ENCODE data around the gene GALNT16. TPM values are rescaled to one million over a fixed set of nuclear protein-coding genes. Genes with fewer than 3 reads are reported as not detected.
"Not testable (repeated sequence)": the region's sequence is repeated elsewhere in the genome, so short reads cannot be mapped to it uniquely, and the experiment has no call there.

The GALNT16 gene
- total RNA-seq, 2 donors from 2014 or later = 0.05 TPM; not detected in 1

DNA sequence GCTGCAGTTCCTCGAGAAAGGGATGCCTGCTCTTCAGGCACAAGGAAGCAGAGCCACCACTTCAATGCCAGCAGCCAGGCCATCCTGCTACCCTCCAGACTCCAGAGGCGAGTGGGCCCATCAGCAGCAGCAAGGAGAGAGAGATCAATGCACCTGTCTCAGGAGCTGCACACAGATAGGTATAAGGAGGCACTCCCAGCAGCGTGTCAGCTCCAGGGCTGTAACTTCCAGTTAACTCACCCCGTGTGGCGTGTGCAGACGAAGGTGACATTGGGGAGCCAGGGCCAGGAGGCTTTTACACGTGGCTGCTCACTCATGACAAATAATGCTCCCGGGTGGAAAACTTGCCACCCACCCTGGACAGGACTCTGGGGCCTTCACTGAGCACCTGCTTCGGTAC lies 24.2 kb downstream of the GALNT16 start:
- Mint-ChIP-seq H3K4me1 (ENCODE audit: low read depth in 2 of 2) (no peaks in the 10 kb centered on the region), H3K27me3 (peaks cover 16 to 21% of the 10 kb centered on the region in 2 donors), H3K9me3 (no peaks in the 10 kb centered on the region), H3K4me3 (no peak overlapping the region), H3K36me3 (no peaks in the 10 kb centered on the region), H3K27ac (no peak overlapping the region)
- DNase-seq (ENCODE audit: low spot score) (no peak), ATAC-seq (no peak)

GRCh38 chr14:69285661-69286255 lies 25.8 kb downstream of the GALNT16 start:
- Mint-ChIP-seq H3K27ac (no peak overlapping the region), H3K27me3 (peaks cover 8 to 13% of the 10 kb centered on the region in 2 donors), H3K36me3 (no peaks in the 10 kb centered on the region), H3K9me3 (no peaks in the 10 kb centered on the region), H3K4me3 (no peak overlapping the region), H3K4me1 (ENCODE audit: low read depth in 2 of 2) (no peaks in the 10 kb centered on the region)
- ATAC-seq (no peak), DNase-seq (ENCODE audit: low spot score) (no peak)

DNA sequence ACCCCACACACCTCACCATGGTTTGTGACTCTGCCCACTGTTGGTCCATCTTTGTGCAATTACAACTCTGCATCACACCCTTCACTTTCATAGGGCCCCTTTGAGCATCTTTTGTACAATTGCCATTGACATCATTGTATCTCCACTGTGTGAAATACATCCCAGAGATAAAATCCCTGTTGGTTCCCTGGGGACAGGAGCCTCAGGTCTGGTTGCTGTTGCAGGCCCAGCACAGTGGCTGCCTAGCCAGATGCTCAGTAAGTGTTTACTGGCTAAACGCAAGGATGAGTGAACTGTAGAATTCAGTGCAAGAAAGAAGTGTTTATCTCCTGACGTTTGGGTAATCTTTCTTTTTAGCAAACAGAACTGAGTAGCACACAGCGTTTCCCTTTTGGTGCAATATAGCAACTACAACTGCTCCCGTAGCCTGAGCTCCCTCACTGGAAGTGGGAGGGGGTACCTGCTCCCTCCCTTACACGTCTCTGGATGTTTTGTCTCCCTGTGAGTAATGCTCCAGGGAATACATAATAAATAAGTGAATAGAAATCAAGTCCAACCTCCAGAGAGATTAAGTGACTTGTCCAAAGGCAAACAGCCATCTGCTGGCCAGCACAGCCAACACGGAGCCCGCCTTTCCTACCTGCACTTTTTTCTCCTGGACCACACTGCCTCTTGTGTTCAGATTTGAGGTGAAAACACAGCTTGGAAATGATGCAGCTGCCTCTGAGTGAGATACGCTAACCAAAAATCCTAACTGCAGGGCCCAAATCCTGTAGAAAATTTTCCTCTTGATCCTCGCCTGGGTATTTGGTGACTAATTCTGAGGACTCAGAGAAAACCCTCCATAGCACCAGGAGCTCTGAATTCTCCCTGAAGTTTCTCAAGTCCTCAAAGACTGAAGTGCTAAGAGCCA lies 27.4 kb downstream of the GALNT16 start:
- H3K27ac Mint-ChIP-seq = no peak overlapping the region
- ATAC-seq (no peak), DNase-seq (ENCODE audit: low spot score) (no peak)
- no peak overlapping the region for H3K4me3 Mint-ChIP-seq
- H3K9me3 Mint-ChIP-seq = no peaks in the 10 kb centered on the region
- H3K36me3 Mint-ChIP-seq = no peaks in the 10 kb centered on the region
- H3K27me3 Mint-ChIP-seq = peaks cover 6 to 9% of the 10 kb centered on the region in 2 donors
- no peaks in the 10 kb centered on the region for H3K4me1 Mint-ChIP-seq (ENCODE audit: low read depth in 2 of 2)

DNA sequence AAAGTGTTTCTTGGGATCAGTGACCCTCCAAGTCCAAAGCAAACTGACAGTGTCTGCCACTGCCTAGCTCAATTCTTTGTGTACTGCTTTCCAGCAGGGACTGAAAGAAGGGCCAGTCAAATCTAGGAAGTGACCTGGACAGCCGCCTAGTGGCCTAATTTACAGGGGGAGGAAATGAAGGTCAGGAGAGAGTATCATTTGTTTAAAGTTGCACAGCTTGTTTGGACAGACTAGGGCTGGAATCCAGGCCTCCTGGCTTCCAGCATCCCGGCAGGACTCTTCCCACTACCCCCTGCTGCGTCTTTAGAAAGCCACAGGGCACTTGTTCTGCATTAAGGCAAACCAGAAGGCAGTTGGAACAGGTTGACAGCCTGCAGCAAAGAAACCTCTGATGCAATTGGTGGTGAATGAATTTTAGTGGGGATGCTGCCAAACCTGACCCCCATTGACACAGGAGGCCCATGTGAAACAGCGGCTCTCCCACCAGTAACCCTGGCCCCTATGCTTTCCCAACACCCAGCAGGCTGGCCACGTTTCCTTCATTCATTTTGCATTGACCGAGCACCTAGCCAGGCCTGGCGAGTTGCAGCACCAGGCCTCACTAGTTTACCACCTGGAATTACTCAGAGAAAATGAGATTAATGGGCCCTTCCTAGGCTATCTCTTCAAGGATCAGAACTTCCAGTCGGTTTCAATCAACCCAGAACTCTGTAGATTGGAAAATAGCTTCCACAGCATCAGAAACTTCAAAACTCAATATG lies 28.2 kb downstream of the GALNT16 start:
- H3K36me3 Mint-ChIP-seq = no peaks in the 10 kb centered on the region

DNA sequence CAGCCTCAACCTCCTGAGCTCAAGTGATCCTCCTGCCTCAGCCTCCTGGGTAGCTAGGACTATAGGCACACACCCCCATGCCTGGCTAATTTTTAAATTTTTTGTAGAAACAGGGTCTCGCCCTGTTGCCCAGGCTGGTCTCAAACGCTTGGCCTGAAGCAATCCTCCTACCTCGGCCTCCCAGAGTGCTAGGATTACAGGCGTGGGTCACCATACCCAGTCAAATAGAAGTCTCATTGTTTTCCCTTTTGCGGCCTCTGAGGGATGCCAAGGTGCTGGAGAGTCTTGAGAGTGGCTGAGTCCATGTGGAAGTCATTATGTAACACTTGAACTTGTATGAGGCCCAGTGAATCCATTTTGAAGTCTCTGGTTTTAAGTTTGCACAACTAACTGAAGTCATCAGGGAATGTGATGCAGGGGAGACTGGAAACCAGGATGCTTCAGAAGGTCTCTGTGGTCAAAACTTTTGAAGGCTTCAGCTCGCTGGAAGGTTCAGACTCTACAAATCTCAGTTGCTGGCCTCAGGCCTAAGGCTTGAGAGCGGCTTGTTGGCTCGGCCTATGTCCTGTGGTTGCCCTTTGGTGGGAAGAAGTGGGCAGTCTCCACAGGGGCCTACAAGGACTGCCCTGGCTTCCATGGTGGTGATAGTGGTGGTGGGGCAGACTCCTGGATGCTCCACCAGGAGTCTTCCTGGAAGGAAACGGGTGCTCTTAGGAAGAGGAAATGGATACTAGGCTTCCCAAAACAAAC lies 29.2 kb downstream of the GALNT16 start:
- ATAC-seq (no peak), DNase-seq (ENCODE audit: low spot score) (no peak)
- H3K27me3 Mint-ChIP-seq = peaks cover 0 to 6% of the 10 kb centered on the region in 2 donors
- H3K4me1 Mint-ChIP-seq (ENCODE audit: low read depth in 2 of 2) = no peaks in the 10 kb centered on the region
- no peaks in the 10 kb centered on the region for H3K9me3 Mint-ChIP-seq
- H3K4me3 Mint-ChIP-seq = no peak overlapping the region
- no peaks in the 10 kb centered on the region for H3K36me3 Mint-ChIP-seq
- H3K27ac Mint-ChIP-seq = no peak overlapping the region

More for the DNA sequence above, 28.2 kb downstream of the GALNT16 start:
- H3K27ac Mint-ChIP-seq = no peak overlapping the region
- no peak for ATAC-seq
- peaks cover under 1 to 6% of the 10 kb centered on the region in 2 donors for H3K27me3 Mint-ChIP-seq
- H3K4me1 Mint-ChIP-seq (ENCODE audit: low read depth in 2 of 2) = no peaks in the 10 kb centered on the region
- no peaks in the 10 kb centered on the region for H3K9me3 Mint-ChIP-seq
- no peak overlapping the region for H3K4me3 Mint-ChIP-seq
- DNase-seq (ENCODE audit: low spot score) = no peak

DNA sequence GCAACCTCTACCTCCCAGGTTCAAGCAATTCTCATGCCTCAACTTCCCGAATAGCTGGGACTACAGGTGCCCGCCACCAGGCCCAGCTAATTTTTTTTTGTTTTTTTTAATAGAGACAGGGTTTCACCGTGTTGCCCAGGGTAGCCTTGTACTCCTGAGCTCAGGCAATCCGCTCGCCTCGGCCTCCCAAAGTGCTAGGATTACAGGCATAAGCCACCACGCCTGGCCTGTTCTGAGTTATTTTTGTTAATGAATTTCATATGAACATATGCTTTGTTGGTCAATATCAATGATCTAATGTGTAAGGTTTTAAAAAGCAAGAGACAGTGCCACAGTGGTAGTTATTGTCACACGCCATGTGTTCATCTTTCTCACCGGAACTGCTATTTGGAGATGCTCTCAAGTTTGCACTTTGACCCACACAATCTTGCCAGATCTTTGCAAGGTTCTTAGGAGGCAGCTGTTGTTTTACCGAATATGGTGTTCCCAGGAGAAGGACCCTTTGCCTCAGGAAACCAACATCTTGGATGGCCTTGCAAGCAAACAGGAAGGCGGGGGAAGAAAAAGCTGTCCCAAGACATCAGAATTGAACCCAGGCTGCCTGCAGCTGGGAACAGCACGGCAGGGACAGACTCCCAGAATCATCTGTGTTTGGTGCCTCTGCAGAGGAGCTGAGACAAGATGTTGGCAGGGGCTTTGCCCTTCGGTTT lies 30.0 kb downstream of the GALNT16 start:
- DNase-seq (ENCODE audit: low spot score) (no peak), ATAC-seq (no peak)
- Mint-ChIP-seq H3K36me3 (no peaks in the 10 kb centered on the region), H3K9me3 (no peaks in the 10 kb centered on the region), H3K4me1 (ENCODE audit: low read depth in 2 of 2) (no peaks in the 10 kb centered on the region), H3K27me3 (peaks cover 0 to 6% of the 10 kb centered on the region in 2 donors), H3K27ac (no peak overlapping the region), H3K4me3 (no peak overlapping the region)

GRCh38 chr14:69290881-69291280 lies 30.9 kb downstream of the GALNT16 start:
- H3K27me3 Mint-ChIP-seq; H3K4me3 Mint-ChIP-seq; H3K4me1 Mint-ChIP-seq (ENCODE audit: low read depth in 2 of 2); H3K9me3 Mint-ChIP-seq; H3K36me3 Mint-ChIP-seq; ATAC-seq; DNase-seq (ENCODE audit: low spot score); H3K27ac Mint-ChIP-seq: not testable (repeated sequence)

GRCh38 chr14:69291396-69291795 lies 31.4 kb downstream of the GALNT16 start:
- DNase-seq (ENCODE audit: low spot score) (no peak), ATAC-seq (no peak)
- Mint-ChIP-seq H3K27ac (no peak overlapping the region), H3K9me3 (no peaks in the 10 kb centered on the region), H3K4me1 (ENCODE audit: low read depth in 2 of 2) (no peaks in the 10 kb centered on the region), H3K4me3 (no peak overlapping the region), H3K27me3 (peaks cover 0 to 6% of the 10 kb centered on the region in 2 donors), H3K36me3 (no peaks in the 10 kb centered on the region)

DNA sequence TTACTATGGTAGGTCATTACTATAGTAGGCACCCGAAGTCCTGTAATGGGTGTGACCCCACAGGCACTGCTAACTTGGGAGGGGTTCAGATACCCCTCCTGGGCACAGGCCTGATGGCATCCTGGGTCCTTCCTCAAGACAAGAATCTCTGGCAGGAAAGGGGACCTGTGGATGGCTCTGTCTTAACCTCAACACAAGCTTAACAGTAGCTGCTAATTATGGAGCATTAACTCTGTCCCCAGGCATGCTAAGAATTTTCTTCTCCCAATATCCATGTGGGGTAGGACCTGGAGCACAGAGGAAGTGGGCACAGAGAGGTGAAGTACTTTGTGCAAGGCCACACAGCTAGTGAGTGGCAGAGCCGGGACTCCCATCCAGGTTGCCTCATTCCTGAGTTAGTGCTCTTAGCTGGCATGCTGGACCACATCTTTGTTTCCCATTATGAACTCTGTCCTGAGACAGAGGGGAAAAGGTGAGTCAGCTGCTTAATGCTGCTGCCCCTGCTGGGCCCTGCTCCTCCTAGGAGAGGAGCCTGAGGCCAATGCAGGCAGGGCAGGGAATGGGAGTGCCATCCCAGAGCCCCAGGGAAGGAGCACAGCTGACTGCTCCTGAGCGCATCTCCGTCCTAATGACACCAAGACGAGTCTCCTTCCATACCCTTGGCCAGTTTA lies 32.1 kb downstream of the GALNT16 start:
- no peak for ATAC-seq
- Mint-ChIP-seq H3K9me3 (no peaks in the 10 kb centered on the region), H3K36me3 (no peaks in the 10 kb centered on the region), H3K27ac (no peak overlapping the region), H3K4me3 (no peak overlapping the region), H3K4me1 (ENCODE audit: low read depth in 2 of 2) (no peaks in the 10 kb centered on the region), H3K27me3 (peaks cover 0 to 6% of the 10 kb centered on the region in 2 donors)
- DNase-seq (ENCODE audit: low spot score) = no peak

DNA sequence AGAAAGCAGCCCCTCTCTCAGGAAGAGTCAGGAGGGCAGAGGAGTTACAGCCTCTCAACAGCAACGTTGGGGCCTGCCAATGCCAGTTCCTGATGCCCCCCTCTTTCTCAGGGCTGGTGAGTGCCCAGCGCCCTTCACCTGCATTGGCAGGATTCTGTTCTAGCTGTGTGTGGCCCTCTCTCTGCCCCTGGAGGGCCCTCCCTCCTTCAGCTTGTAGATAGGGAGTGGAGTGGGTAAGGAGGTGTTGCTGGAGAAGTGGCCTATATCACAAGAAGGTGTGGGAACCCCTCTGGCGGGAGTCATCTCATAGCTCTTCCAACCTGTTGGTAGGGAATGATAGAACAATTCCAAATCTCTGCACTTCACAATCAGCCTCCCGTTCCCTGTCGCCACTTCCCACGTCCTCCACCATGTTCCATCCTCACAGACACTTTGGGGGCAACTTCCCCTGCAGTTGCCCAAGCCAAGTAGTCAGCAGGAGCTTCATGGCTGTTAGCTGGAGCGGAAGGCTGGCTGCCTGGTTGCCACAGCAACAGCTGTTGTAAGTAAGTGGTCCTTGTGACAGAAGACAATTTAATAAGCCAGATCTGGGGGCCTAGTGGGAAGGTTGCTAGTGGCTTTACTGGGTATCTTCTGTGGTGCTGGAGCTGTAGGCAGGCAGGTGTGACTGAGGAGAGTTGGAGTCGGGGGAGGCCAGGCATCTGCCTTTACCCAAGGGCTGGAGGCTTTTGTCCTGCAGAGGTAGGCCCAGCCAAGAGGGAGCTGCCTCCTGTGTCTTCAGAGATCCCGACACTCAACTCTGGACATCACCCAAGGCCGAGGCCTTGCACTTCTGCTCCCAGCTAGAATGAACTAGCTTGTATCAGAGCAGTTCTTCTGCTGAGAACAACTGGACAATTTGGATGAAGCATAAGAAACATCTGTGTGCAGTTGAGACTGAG lies 38.4 kb downstream of the GALNT16 start:
- Mint-ChIP-seq H3K27ac (no peak overlapping the region), H3K4me1 (ENCODE audit: low read depth in 2 of 2) (no peaks in the 10 kb centered on the region), H3K9me3 (no peaks in the 10 kb centered on the region), H3K4me3 (no peak overlapping the region), H3K27me3 (peaks cover 5 to 6% of the 10 kb centered on the region in 2 donors), H3K36me3 (no peaks in the 10 kb centered on the region)
- DNase-seq (ENCODE audit: low spot score) (no peak), ATAC-seq (peak in 1 of 2 donors; percentile 39)

GRCh38 chr14:69299286-69300035 lies 39.5 kb downstream of the GALNT16 start:
- no peak overlapping the region for H3K27ac Mint-ChIP-seq

More at GRCh38 chr14:69299286-69300035, 39.5 kb downstream of the GALNT16 start:
- peak; percentile 44 to 61 for ATAC-seq
- Mint-ChIP-seq H3K4me3 (no peak overlapping the region), H3K36me3 (no peaks in the 10 kb centered on the region), H3K27me3 (peaks cover 5 to 6% of the 10 kb centered on the region in 2 donors), H3K9me3 (no peaks in the 10 kb centered on the region), H3K4me1 (ENCODE audit: low read depth in 2 of 2) (no peaks in the 10 kb centered on the region)
- DNase-seq (ENCODE audit: low spot score) = no peak

All from natural killer cell treated with Interleukin-12 subunit alpha and Interleukin-12 subunit beta and Interleukin-15 and Interleukin-18, amount 100 ng/mL, for 72 hours (primary cell).